T-helper 1 cell (primary cell): Measurements from ENCODE around the gene SMAP2.
"Not testable (repeated sequence)": the region's sequence is repeated elsewhere in the genome, so short reads cannot be mapped to it uniquely, and the experiment has no call there.

Experiments used
- DNase-seq, 5 donors: peaks; one replicate each; pipeline ENCODE4 v3.0.0-alpha.2; 2012 to 2020
- total RNA-seq, 4 donors: gene quantifications; one replicate each; lab custom pipeline; 2026; lab: John Stamatoyannopoulos, UW

Gene SMAP2
- 176 to 276 (median 213) reads per million in 4 donors for total RNA-seq

DNA sequence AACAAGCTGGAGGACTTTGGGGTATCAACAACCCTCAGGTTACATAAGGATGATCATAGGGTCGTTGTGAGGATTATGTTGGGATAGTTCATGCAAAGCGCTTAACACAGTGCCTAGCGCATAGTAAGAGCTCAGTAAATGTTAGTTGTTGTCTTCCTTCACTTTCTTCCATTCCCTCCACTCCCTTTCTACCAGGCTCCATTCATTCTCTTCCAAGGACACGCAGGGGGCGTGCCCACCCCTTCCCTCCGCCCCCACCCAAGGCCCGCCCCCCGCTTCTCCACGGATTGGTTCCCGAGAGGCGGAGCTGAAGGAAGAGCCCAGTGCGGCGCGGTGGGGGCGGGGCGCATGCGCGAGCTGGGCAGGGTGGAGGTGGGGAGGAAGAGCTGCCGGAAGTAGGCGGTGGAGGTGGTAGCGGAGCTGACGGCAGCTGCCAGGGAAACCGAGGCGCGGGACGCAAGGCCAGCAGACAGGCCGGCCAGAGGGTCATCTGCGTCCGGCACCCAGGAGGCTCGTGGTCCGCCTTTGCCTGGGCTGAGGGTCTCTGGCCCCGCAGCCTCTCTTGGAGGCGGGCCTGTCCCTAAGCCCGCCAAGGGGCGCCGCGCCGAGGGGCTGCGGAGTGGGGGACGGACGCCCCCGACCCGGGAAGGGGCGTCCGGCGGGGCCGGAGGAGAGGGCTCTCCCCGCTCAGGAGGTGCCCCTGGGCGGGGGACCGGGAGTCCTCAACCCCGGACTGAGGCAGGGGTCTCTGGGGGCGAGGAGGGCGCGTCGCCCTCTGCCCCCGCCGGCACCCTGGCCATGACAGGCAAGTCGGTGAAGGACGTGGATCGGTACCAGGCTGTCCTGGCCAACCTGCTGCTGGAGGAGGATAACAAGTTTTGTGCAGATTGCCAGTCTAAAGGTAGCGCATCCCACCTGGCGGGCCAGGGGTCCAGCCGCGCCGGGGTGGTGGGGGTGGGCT lies at the start of gene SMAP2:
Gene SMAP2, plus strand, starts transcription at position 405 of the 961 bp plus-strand sequence. Its CDS starts 394 bp downstream, at position 799.
- DNase-seq = peak; percentile 93 to 97 (median 95)

DNA sequence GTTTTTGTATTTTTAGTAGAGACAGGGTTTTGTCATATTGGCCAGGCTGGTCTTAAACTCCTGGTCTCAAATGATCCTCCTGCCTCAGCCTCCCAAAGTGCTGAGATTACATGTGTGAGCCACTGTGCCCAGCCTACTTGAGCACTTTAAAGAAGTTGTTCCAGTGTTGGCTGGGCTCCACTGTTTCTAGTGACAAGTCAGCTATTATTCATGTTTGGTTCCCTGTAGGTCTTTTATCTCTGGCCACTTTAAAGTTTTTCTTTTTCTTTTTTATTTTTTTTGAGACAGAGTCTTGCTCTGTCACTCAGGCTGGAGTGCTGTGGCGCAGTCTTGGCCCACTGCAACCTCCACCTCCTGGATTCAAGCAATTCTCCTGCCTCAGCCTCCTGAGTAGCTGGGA lies 42.1 kb upstream of the SMAP2 start:
- DNase-seq = not testable (repeated sequence)

DNA sequence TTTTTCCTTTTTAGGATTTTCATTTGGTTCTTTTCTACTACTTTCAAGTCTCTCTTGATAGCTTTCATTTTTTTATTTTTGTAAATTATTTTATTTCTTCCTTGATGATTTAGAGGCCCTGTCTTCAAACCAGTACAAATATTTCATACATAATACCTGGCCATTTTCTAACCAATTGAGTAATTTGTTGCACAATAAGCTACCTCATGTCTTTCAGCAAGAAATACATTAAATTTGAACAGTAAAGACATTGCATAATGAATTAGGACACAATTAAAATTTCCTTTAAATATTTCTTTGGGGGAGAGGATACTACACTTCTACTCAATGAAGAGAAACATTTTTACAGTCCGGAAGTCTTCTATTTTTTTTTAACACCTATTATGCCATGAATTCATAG lies 40.8 kb upstream of the SMAP2 start:
- no peak for DNase-seq

DNA sequence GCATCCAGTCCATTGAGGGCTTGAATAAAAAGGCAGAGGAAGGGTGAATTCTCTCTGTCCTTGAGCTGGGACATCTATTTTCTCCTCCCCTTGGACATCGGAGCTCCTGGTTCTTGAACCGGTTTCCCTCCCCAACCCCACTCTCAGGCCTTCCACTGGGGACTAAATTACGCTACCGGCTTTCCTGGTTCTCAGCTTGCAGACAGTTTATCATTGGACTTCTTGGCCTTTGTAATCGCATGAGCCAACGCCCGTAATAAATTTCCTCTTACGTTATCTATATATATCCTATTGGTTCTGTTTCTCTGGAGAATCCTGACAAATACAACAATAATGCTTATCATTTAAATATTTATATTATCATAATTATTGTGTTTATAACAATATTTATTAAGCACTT lies 36.1 kb upstream of the SMAP2 start:
- DNase-seq = no peak

DNA sequence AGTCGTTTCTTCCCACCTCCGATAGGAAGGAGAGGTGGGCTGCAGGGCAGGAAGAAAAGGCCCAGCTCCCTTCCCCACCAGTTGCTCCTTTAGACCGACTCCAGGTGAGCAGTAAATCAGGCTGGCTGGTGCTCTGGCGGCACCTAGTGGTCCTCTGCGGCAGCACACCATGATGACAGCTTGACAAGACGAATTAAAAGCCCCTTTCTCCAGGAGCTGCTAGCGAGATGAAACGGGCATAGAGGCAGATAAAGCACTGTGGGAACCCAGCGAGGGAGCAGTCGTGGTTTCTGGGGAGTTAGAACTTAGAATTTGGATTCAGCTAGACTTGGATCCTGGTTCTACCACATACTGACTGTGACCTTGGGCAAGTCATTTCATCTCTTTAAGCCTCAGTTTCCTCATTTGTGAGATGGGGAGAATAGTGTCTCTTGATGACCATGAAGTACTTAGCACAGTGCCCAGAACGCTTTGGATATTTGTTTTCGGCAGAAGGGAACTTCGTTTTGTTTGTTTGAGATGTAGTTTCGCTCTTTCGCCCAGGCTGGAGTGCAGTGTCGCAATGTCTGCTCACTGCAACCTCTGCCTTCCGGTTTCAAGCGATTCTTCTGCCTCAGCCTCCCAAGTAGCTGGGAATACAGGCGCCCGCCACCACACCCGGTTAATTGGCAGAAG lies 34.6 kb upstream of the SMAP2 start:
- peak; percentile 66 to 90 (median 78) for DNase-seq

DNA sequence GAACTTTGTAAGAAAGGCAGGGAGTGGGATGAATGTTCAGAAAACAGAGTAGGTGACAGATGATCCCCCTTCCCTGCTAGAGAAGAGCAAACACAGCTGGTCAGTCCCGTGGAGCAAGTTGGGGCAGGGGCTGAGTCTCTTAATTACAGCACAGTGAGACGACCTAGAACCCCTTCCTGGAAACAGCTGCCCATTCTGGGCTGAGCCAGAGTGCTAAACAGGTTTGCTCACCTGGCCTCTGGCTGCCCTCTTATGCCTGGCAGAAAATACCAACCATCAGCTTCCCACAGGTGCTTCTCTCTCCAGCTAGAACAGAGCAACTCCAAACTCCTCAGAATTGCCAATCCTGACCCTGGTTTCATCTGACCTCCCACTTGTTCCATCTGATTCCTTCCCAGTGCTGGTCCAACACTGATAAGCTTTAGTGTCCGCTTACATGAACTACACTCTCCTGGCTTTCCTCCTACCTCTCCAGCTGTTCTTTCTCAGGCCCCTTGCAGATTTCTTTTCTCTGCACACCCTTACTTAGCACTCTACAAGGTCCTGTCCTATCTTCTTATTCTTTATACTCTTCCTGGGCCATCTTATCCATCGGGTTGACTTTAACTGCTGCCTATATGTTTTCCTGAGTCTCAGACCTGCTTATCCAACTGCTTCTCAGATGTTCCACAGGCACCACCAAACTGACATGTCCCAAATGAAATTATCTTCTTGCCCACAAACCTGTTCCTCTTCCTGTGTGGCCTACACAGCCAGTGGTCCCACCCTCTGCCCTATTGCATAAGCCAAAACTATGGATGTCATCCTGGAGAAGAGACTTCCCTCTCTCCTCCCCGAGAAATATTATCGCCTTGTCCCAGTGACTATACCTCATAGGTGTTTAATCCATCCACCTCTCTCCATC lies 33.9 kb upstream of the SMAP2 start:
- DNase-seq = no peak

DNA sequence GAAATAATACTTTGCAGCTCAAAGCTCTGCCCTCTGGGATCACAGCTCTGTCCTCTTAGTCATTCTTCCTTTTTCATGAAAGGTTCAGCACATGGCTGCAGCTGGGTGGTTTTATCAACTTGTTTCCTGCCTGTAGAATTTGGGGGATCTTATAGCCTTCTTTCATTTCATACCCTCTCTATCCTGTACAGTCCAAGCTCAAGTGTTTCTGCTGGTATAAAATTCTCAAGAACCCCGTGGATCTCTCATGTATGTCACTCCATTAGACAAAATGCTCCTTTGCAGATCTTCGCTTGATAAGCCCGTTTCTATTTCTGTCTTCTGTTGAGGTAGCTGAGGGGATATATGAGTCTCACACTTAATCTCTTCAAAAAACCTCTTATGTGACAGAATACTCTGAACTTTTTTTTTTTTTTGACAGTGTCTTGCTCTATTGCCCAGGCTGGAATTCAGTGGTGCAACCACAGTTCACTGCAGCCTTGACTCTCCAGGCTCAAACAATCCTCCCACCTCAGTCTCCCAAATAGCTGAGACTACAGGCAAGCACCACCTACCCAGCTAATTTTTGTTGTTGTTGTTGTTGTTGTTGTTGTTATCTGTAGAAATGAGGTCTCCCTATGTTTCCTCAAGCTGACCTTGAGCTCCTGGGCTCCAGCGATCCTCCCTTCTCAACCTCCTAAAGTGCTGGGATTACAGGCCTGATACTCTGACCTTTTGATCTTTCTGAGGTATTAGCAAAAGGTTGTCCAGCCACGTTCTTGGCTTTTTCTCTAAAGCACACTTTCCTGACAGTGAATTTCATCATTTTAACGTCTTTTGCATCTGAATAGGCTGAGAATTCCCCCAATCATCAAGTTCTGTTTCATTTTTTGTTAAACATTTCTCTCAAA lies 31.8 kb upstream of the SMAP2 start:
- peak in 1 of 5 donors; percentile 83 for DNase-seq

DNA sequence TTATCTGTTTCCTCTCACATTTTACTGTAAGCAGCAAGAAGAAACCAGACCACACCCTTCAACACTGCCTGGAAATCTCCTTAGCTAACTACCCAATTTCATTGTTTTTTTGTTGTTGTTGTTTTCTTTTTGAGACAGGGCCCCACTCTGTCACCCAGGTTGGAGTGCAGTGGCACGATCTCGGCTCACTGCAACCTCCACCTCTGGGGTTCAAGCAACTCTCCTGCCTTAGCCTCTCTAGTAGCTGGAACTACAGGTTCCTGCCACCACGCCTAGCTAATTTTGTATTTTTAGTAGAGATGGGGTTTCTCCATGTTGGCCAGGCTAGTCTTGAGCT lies 31.2 kb upstream of the SMAP2 start:
- DNase-seq = not testable (repeated sequence)

DNA sequence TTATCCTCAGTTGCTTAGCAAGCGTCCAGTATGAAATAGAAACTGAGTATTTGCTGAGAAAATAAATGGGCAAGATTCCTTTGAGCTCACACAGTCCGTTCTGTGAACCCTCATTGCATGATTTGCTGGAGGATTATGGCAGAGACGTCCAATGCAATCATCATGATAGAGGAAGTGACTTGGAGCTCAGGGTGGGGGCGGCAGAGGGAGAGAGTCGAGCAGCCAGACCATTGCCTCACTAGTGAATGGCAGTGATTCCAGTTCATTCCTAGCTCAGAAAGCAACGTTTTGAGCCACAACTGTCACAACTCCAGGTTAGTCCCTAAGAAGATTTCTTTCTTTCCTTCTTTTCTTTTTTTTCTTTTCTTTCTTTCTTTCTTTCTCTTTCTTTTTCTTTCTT lies 28.9 kb upstream of the SMAP2 start:
- DNase-seq = peak in 2 of 5 donors; percentile 6 to 72

DNA sequence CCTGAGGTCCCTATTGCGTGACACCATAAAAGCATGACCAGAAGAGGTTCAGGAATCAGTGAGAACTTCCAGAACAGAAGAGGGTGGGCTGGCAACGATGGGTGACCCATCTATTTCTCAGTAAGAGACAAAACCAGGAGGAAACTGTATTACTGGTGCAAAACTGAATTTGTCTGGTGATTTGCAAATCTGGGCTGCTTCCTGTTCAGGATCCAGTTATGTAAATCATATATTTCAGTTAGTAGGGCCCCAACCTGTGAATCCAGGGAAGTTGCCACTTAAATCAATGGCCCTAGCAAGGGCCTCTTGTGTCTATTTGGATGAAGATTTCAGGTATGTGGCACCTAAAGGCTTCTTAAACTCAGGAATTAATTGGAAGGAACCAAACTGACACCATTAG lies 23.1 kb upstream of the SMAP2 start:
- DNase-seq = no peak

DNA sequence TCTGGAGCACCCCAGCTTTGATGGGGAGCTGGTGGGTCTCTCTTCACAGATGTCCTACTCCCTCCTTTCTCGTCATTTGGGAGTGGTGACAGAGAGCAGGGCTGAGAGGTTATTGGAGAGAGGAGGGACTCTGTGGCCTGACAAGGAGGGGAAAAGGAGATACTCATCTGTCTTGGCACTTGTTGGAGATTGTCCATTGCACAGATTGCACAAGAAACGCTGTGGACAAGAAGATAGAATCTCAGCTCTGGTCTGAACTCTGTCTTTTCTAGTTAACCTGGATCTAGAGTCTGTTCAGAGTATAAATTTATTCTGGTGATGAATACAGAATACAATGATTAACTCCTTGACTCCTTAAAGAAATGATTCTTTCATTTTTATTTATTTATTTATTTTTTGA lies 22.4 kb upstream of the SMAP2 start:
- no peak for DNase-seq

DNA sequence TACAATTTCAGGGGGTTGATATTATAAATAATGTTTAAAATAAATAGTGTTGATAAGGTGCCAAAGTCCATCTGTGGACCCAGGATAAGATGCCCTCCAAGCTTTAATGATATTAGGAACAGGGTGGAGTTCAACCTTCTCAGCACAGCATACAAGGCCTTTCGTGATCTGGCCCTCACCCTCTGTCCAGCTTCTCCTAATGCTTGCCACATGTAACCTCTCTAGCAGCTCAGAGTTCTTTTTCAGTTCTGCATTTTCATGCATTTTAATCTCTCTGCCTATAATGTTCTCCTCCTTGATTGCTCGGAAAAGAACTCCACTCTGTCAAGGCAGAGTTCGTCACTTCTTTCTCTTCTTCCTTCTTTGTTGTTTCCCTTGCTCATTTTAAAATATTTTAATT lies 21.4 kb upstream of the SMAP2 start:
- no peak for DNase-seq

DNA sequence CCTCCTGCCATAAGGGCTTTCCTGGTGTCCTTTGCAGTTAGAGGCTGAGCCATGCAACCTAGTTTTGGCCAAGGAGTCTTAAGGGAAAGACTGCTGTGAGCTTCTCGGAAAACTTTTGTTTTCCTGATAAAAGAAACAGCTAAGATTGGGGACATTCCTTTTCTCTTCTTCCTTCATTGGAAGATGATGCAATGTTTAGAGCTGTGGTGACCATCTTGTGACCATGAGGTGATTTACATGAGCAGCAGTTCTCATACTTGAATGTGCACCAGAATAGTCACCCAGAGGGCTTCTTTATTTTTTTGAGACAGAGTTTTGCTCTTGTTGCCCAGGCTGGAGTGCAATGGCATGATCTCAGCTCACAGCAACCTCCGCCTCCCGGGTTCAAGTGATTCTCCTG lies 20.4 kb upstream of the SMAP2 start:
- DNase-seq = no peak

DNA sequence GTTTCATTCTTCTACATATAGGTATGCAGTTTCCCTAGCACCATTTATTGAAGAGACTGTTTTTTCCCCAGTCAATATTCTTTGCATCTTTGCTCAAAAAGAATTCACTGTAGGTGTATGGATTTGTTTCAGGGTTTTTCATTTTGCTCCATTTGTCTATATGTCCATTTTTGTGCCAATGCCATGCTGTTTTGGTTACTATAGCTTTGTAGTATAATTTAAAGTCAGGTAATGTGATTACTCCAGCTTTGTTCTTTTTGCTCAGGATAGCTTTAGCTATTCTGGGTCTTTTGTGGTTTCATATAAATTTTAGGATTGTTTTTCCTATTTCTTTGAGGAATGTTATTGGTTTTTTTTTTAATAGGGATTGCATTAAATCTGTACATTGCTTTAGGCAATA lies 15.9 kb upstream of the SMAP2 start:
- no peak for DNase-seq

DNA sequence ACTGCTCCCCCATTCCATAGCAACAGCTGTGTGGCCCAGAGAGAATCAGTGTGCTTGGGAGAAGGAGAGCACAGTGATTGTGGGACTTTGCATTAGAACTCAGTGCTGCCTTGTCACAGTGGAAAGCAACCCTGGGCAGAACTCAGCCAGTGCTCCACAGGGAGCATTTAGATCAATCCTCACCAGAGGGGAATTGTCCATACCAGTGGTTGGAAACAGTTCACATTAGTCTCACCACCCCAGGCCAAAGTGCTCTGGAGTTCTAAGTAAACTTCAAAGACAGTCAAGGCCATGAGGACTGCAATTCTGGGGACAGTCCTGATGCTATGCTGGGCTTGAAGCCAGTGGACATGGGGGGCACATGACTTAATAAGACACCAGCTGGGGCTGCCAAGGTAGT lies 12.9 kb upstream of the SMAP2 start:
- DNase-seq = no peak

DNA sequence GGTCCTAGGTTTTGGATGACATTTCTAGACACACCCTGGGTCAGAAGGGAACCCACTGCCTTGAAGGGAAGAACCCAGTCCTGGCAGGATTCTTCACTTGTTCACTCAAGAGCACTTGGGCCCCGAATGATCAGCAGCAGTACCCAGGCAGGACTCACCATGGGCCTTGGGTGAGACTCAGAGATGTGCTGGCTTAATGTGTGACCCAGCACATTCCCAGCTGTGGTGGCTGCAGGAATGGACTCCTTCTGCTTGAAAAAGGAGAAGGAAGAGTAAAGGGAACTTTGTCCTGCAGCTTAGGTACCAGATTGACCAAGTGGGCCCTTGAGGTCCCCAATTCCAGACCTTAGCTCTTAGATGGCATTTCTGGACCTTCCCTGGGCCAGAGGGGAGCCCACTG lies 12.3 kb upstream of the SMAP2 start:
- DNase-seq = no peak

DNA sequence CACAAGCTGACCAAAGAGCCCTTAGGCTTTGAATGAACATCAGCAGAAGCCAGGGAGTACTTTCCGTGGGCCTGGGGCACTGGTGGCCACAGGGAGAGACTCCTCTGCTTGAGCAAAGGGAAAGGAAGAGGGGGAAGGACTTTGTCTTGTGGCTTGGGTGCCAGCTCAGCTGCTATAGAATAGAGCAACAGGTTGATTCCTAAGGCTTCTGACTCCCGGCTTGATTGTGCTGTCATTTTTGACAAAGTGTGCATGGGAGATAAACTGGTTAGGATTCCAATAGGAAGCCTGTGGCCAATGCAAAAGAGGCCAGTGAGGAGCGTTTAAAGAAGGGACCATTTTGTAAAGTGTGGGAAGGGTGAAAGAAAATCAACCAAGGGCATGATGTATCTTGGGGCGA lies 11.9 kb upstream of the SMAP2 start:
- DNase-seq = no peak

DNA sequence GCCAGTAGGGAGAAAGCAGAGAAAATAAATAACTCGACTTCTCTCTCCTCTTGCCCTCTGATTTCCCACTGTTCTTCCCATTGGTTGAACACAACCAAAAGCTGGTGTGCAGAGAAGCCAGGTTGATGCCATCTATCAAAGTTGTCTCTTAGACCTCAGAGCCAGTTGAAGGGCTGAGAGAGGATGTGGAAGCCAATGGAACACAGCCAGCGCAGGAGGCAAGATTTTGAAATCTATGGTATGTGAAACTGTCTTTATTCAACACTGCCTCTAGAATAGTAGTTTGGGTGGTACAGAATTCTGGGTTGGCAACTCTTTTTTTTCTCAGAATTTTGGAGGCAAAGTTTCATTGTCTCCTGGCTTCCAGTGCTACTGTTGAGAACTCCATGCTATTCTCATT lies 11.3 kb upstream of the SMAP2 start:
- no peak for DNase-seq

DNA sequence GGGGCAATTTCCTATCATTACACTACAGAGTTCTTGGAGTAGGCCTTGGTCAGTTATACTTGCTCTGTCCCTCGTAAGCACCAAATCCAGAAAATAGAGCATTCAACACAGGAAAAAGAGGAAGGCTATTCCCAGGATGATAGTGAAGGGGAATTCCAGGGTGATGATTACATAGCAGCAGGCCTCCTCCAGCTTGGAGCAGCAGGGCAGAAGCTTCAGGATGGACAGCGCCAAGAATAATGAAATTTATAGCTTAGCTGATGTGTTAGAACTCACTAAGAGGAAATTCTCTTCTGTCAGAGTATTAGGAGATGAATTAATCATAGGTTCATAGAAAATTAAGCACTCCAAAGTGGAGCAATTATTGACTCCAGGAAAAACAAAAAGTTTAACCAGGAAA lies 10.8 kb upstream of the SMAP2 start:
- DNase-seq = no peak

DNA sequence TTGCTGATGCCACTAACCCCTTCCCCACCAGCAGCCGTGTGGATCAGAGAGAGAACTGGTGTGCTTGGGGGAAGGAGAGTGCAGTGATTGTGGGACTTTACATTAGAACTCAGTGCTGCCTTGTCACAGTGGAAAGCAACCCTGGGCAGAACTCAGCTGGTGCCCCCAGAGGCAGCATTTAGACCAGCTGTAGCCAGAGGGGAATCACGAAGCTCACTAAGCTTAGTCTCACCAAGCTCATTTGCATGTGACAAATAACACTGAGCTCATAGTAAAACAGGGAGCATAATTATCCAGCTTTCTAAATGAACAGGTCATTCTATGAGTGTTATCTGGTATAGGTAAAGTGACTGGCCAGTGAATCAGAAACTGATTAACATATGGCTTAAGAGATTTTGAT lies 9.8 kb upstream of the SMAP2 start:
- DNase-seq = no peak

DNA sequence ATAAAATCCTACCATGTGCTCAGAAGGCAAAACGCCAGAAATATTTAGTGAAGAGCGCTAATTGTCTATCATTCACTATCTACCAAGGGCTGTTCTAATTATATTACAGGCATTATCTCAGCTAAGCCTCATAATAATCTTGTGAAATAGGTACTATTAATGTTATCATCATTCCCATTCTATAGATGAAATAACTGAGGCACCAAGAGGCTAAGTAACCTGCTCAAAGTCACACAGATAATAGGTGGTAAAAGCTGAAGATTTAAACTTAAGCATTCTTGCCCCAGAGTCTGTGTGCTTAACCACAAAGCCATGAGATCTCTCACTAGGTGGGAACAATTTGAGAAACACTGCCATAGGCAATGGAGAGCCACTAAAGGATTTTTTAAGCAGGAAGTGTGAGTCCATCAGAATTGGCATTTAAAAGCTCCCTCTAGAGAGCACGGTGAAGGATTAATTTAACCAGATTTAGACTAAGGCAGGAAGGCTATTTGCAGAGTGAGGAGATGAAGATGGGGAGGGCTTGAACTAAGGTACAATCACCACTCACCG lies 1.7 kb upstream of the SMAP2 start:
- no peak for DNase-seq
